Parathyroid adenoma (tissue), 2 donors: Measurements from ENCODE around the gene WIZ.

Source experiments
- H2AFZ ChIP-seq: fragments of 300-600 bp; sonication (generic); one replicate; pipeline ENCODE4 v1.7.0; 2017; ENCODE audit warnings: antibody characterized with exemption, mild to moderate bottlenecking
- H3K27ac ChIP-seq: fragments of 300-600 bp; sonication (generic); one replicate; pipeline ENCODE4 v1.7.0; 2017
- H3K27me3 ChIP-seq: fragments of 300-600 bp; sonication (generic); one replicate; pipeline ENCODE4 v1.7.0; 2017; ENCODE audit warnings: low read length; ENCODE audit not compliant: control insufficient read depth, insufficient read depth
- H3K36me3 ChIP-seq: fragments of 300-600 bp; sonication (generic); one replicate; pipeline ENCODE4 v1.7.0; 2017; ENCODE audit warnings: low read length; ENCODE audit not compliant: control insufficient read depth, insufficient read depth
- H3K4me1 ChIP-seq: fragments of 300-600 bp; sonication (generic); one replicate; pipeline ENCODE4 v1.7.0; 2017; ENCODE audit warnings: control low read depth
- H3K4me2 ChIP-seq: fragments of 300-600 bp; sonication (generic); one replicate; pipeline ENCODE4 v1.7.0; 2017; ENCODE audit warnings: low read length
- H3K4me3 ChIP-seq: fragments of 300-600 bp; sonication (generic); one replicate; pipeline ENCODE4 v1.7.0; 2017; ENCODE audit warnings: low read depth, low read length
- H3K79me2 ChIP-seq: fragments of 300-600 bp; sonication (generic); one replicate; pipeline ENCODE4 v1.7.0; 2017; ENCODE audit warnings: control low read depth
- H3K9ac ChIP-seq: fragments of 300-600 bp; sonication (generic); one replicate; pipeline ENCODE4 v1.7.0; 2017; ENCODE audit warnings: mild to moderate bottlenecking
- H3K9me3 ChIP-seq: fragments of 300-600 bp; sonication (generic); one replicate; pipeline ENCODE4 v1.7.0; 2017; ENCODE audit warnings: low read length; ENCODE audit not compliant: control insufficient read depth
- CTCF ChIP-seq: fragments of 300-600 bp; sonication (generic); IDR thresholded peaks from one replicate; pipeline ENCODE4 v1.7.0; 2017; ENCODE audit warnings: antibody characterized with exemption, mild to moderate bottlenecking
- donor health status: primary hyperparathyroidism.

Gene WIZ

DNA sequence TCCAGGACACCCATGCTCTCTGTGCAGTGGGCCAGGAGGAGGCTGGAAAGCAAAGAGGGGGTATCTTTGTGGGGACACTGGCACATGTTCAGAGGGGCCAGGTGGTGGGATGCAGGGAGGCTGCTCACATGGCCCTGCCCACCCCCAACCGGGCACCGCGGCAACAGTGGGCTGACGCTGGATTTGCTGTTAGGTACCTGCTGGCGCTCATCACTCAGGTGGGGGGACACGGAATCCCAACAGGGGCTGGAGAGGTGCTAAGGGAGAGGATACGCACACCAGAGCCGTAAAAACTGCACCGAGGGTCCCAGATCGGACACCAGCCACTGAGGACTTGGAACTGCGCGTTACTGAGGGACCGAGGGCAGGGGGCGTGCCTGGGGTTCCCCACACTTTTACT is 50.1 kb downstream of the WIZ start:
- Histone ChIP-seq H3K4me2 (no peak overlapping the region), H3K27ac (no peak overlapping the region), H3K36me3 (no peaks in the 10 kb centered on the region), H3K9me3 (no peaks in the 10 kb centered on the region), H3K4me3 (no peak overlapping the region), H3K27me3 (no peaks in the 10 kb centered on the region), H3K4me1 (peaks cover 5% of the 10 kb centered on the region), H3K9ac (no peak overlapping the region), H3K79me2 (peaks cover 51% of the 10 kb centered on the region), H2AFZ (no peak overlapping the region)
- TF ChIP-seq CTCF, result no peak

DNA sequence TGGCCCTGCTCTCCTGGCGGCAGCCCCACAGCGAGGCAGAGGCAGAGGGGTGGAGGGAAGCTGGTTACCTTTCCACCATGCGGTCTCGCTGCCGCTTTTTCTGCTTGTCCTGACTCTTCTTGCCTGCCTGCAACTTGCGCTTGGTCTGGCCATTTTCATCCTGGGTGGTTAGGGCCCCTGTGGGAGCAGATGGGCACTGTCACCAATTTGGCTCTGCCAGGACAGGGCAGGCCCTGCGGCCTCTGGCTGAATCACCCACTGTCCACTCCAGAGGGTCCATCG is 50.6 kb downstream of the WIZ start:
- Histone ChIP-seq H3K4me2 (no peak overlapping the region), H3K4me3 (no peak overlapping the region), H3K36me3 (no peaks in the 10 kb centered on the region), H3K27ac (no peak overlapping the region), H3K27me3 (no peaks in the 10 kb centered on the region), H3K9me3 (no peaks in the 10 kb centered on the region), H3K9ac (no peak overlapping the region), H3K79me2 (peaks cover 47% of the 10 kb centered on the region), H2AFZ (no peak overlapping the region), H3K4me1 (peaks cover 10% of the 10 kb centered on the region)
- no peak for TF ChIP-seq CTCF

DNA sequence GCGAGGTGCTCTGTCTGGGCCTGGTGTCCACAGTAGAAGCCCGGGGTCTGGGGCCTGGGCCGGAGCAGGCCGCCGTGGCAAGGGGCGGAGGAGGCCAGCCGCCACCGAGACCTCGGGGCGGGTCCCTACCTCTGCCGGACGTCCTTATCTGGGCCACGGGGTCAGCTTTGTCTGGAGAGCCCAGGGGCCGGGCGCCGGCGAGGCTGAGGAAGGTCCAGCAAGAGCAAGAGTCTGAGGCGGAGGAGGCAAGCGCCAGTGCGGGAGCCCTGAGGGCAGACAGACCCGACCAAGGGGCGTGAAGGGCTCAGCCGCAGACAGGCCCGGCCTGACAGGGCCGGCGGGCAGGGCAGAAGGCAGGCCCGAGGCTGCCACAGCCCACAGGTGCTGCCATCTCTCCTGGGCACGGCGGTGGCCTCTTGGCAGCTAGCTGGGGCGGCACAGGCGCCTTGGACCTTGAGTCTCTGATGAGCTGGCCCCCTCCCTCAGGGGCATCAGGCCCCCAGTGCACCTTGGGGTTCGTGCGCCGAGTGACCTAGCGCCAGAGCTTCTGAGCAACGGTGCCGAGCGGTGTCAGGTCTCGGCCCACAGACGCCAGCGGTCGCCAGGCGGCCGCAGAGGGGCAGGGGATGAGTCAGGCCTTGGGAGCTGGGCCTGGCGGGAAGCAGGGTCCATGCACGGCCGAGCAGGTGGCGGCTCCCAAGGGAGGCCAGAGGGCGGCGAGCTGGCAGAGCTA is 51.1 kb downstream of the WIZ start:
- H2AFZ ChIP-seq, result no peak overlapping the region
- no peak overlapping the region for H3K4me2 ChIP-seq
- no peak overlapping the region for H3K4me3 ChIP-seq
- H3K79me2 ChIP-seq, result peaks cover 41% of the 10 kb centered on the region
- no peaks in the 10 kb centered on the region for H3K36me3 ChIP-seq
- no peak overlapping the region for H3K27ac ChIP-seq
- peaks cover 11% of the 10 kb centered on the region for H3K4me1 ChIP-seq
- H3K9ac ChIP-seq, result no peak overlapping the region
- no peaks in the 10 kb centered on the region for H3K27me3 ChIP-seq
- no peaks in the 10 kb centered on the region for H3K9me3 ChIP-seq
- TF ChIP-seq CTCF, result no peak

DNA sequence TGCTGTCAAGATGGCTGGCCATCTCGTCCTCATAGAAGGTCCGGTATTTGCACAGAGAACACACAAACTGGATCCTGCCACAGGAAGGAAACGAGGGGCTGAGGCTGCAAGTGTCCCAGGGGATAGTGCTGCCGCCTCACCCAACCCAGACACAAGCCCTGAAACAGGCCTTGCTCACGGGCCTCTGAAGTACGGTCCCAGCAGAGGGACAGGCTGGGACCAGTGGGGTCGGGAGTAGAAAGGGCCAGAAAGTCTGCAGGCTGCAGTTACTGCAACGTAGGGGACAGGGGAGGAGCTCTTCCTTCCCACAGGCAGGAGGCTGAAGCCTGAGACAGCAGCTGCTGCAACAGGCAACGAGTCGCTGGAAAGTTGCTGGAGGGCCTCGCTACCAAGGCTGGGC is 52.0 kb downstream of the WIZ start:
- no peak overlapping the region for H2AFZ ChIP-seq
- no peak overlapping the region for H3K4me2 ChIP-seq
- H3K27me3 ChIP-seq, result no peaks in the 10 kb centered on the region
- H3K36me3 ChIP-seq, result no peaks in the 10 kb centered on the region
- no peak overlapping the region for H3K9ac ChIP-seq
- H3K27ac ChIP-seq, result no peak overlapping the region
- H3K9me3 ChIP-seq, result no peaks in the 10 kb centered on the region
- H3K79me2 ChIP-seq, result peaks cover 33% of the 10 kb centered on the region
- no peak for TF ChIP-seq CTCF
- peaks cover 11% of the 10 kb centered on the region for H3K4me1 ChIP-seq
- no peak overlapping the region for H3K4me3 ChIP-seq

- Histone ChIP-seq H3K4me2 (no peak overlapping the region), H3K36me3 (no peaks in the 10 kb centered on the region), H3K79me2 (peaks cover 28% of the 10 kb centered on the region), H2AFZ (no peak overlapping the region), H3K4me3 (no peak overlapping the region), H3K9ac (no peak overlapping the region), H3K27ac (peak overlapping the region; percentile 8), H3K9me3 (no peaks in the 10 kb centered on the region), H3K27me3 (no peaks in the 10 kb centered on the region), H3K4me1 (peaks cover 11% of the 10 kb centered on the region)
- no peak for TF ChIP-seq CTCF
These were observed 52.5 kb downstream of the WIZ start for GRCh38 chr19:15397236-15397635.
